ENCODE measurements around the gene ECHDC1.

- TF ChIP-seq POLR2A (IDR thresholded peaks at IDR 0.05; ENCODE audit: low read depth, low read length) (no peak), POU2F2 (IDR thresholded peaks at IDR 0.05; ENCODE audit: low read depth, low read length) (no peak)
These were observed 77.1 kb downstream of the ECHDC1 start, which contains the start of gene RNF146 for GRCh38 chr6:127266178-127266891.

Measured in GM12891 (cell line).